Activated gamma-delta T cell treated with Interleukin-2 at 50 U/mL for 16 hours (primary cell): ENCODE data around the gene SLC1A4.
"Not testable (repeated sequence)": the region's sequence is repeated elsewhere in the genome, so short reads cannot be mapped to it uniquely, and the experiment has no call there.

Experiments
- DNase-seq: peaks from one replicate; pipeline ENCODE4 v3.0.0-alpha.2; 2020

Gene SLC1A4

GRCh38 chr2:65027616-65028244 is 38.5 kb downstream of the SLC1A4 start:
- DNase-seq = no peak

GRCh38 chr2:65030476-65031332 is 41.5 kb downstream of the SLC1A4 start:
- DNase-seq = no peak

GRCh38 chr2:65031341-65032018 is 42.3 kb downstream of the SLC1A4 start:
- no peak for DNase-seq

- DNase-seq = no peak
These were observed 43.1 kb downstream of the SLC1A4 start for GRCh38 chr2:65032019-65032975.

- no peak for DNase-seq
These were observed 44.0 kb downstream of the SLC1A4 start for GRCh38 chr2:65033178-65033577.

GRCh38 chr2:65033667-65034066 is 44.5 kb downstream of the SLC1A4 start:
- DNase-seq = not testable (repeated sequence)

- no peak for DNase-seq
These were observed 46.2 kb downstream of the SLC1A4 start for GRCh38 chr2:65035351-65035943.

- DNase-seq = no peak
These were observed 48.0 kb downstream of the SLC1A4 start for GRCh38 chr2:65037178-65037577.

GRCh38 chr2:65039640-65040039 is 50.4 kb downstream of the SLC1A4 start:
- DNase-seq = no peak

- DNase-seq = peak; percentile 72
These were observed 51.4 kb downstream of the SLC1A4 start for GRCh38 chr2:65040400-65041261.

GRCh38 chr2:65043001-65043400 is 53.8 kb downstream of the SLC1A4 start:
- no peak for DNase-seq

- no peak for DNase-seq
These were observed 55.0 kb downstream of the SLC1A4 start for GRCh38 chr2:65044097-65044735.

GRCh38 chr2:65045651-65046050 is 56.5 kb downstream of the SLC1A4 start:
- no peak for DNase-seq

- no peak for DNase-seq
These were observed 57.6 kb downstream of the SLC1A4 start for GRCh38 chr2:65046633-65047407.

- DNase-seq = no peak
These were observed 59.9 kb downstream of the SLC1A4 start for GRCh38 chr2:65049010-65049639.

GRCh38 chr2:65050931-65051330 is 61.7 kb downstream of the SLC1A4 start:
- no peak for DNase-seq

GRCh38 chr2:65053199-65053598 is 64.0 kb downstream of the SLC1A4 start:
- peak; percentile 19 for DNase-seq

- DNase-seq = no peak
These were observed 65.7 kb downstream of the SLC1A4 start for GRCh38 chr2:65054749-65055421.
